ENCODE measurements around the gene VWA1.
"Not testable (repeated sequence)": the region's sequence is repeated elsewhere in the genome, so short reads cannot be mapped to it uniquely, and the experiment has no call there.

Gene VWA1

DNA sequence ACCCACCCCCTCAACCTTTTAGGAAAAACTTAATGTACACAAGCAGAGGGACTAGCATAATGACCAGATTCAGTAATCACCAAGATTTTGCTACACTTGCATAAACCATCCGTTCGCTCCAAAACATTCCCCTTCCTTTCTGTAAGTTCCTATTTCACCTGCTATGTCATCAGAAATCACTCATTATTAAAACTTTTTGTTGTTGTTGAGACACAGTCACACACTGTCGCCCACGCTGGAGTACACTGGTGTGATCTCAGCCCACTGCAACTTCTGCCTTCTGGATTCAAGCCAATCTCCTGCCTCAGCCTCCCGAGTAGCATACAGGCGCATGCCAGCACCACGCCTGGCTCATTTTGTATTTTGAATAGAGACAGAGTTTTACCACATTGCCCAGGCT is 31.8 kb upstream of the VWA1 start:
- DNase-seq, result no peak

DNA sequence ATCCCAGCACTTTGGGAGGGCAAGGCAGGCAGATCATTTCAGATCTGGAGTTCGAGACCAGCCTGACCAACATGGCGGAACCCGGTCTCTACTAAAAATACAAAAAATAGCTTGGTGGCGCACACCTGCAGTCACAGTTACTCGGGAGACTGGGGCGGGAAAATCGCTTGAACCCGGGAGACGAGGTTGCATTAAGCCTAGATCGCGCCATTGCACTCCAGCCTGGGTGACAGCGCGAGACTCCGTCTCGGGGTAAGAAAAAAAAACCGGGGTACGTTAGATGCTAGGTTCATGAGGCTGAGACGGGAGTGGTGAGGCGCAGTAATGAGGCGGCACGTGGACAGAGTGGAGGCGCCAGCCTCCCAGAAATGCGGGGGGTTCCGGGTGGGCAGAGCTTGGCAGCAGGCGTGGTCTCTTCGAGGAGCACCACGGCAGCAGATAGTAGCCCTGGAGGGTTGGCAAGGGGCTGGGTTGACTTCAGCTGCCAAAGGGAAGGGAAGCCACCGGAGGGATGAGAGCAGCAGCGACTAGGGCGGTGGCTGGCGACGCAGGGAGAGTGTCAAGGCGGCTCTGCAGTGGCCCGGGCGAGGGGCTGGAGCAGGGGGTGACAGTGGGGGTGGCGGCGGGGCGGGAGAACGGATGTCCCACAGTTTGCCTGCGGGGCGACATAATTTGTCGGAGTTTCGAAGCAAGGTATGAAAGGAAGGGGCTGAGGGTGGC is 29.2 kb upstream of the VWA1 start:
- no peak for DNase-seq

DNA sequence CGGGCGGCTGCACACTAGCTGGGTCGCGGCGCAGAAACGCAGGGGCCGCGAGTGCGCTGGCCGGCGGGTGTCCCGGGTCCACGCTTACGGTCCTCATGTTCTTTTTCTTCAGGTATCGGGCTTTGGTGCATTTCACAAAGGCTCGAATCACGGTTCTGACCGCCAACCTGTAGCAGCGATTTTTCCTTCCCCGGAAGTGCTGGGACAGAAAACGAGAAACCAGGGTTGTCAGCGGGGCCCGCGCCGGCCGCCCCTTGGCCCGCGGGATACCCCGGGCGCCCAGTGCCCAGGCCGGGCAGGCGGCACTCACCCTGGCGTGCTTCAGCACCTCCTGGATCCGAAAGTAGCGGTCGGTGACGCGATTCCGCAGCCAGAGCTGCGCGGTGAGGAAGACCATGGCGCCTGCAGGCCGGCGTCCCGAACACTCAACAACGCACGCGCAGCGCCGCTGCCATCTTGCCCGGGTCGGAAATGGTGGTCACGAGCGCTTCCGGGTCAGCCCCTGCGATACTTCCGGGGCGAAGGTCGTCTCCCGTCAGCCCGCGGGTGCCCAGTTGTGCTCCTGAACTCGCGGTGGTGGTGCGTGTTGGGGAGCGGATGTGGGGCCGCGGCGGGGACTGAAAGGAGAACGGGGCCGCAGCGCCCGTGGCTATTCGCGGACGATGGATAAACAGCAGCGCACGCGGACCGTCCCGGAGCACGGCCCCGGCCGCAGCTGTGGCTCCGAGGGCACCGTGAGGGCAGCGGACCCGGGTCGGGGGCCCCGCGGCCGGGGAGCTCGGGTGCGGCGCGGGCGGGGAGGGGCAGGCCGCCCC is 28.5 kb upstream of the VWA1 start, which contains the start of gene MRPL20:
TSS of gene MRPL20 (minus strand) at position 473 of the 815 bp plus-strand sequence. CDS start at position 397, 76 bp downstream.
- DNase-seq, result peak; percentile 83

DNA sequence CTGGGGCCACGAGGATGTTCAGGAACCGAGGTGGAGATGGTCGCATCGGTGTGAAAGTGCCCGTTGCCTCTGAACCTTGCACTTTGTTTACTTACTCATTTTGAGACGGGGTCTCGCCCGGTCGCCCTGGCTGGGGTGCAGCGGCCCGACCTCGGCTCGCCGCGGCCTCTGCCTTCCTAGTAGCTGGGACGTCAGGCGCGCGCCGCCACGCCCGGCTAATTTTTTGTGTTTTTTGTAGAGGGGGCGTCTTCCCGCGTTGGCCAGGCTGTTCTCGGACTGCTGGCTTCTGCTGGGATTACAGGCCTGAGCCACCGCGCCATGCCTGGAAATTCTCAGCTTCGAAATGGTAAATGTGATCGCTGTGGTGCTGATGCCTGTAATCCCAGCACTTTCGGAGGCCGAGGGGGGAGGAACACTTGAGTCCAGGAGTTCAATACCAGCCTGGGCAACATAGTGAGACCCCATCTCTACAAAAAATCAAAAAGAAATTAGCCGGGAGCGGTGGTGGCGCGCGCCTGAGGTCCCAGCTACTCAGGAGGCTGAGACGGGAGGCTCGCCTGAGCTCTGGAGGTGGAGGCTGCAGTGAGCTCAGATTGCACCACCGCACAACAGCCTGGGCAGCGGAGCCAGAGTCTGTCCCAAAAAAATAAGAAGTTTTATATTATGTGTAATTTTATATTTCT is 27.7 kb upstream of the VWA1 start:
- no peak for DNase-seq

DNA sequence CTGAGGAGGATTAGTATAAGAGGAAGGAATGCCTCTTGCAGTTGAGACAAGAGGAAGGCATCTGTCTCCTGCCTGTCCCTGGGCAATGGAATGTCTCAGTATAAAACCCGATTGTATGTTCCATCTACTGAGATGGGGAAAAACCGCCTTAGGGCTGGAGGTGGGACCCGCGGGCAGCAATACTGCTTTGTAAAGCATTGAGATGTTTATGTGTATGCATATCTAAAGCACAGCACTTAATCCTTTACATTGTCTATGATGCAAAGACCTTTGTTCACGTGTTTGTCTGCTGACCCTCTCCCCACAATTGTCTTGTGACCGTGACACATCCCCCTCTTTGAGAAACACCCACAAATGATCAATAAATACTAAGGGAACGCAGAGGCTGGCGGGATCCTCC is 25.3 kb upstream of the VWA1 start:
- not testable (repeated sequence) for DNase-seq

DNA sequence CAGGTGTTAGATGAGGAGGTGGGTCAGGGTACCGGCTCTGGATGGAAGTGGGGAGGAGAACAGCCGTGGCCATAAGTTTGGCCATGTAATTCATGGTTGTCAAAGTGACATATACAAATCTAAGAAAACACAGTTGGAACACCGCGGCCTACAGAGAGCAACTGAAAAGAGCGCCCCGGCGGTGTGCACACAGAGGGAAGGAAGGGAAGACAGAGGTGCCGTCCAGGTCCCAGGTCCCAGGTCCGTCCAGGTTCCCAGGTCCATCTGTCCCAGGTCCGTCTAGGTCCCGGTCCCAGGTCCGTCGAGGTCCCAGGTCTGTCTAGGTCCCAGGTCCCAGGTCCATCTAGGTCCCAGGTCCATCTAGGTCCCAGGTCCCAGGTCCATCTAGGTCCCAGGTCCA is 23.9 kb upstream of the VWA1 start:
- DNase-seq, result no peak

DNA sequence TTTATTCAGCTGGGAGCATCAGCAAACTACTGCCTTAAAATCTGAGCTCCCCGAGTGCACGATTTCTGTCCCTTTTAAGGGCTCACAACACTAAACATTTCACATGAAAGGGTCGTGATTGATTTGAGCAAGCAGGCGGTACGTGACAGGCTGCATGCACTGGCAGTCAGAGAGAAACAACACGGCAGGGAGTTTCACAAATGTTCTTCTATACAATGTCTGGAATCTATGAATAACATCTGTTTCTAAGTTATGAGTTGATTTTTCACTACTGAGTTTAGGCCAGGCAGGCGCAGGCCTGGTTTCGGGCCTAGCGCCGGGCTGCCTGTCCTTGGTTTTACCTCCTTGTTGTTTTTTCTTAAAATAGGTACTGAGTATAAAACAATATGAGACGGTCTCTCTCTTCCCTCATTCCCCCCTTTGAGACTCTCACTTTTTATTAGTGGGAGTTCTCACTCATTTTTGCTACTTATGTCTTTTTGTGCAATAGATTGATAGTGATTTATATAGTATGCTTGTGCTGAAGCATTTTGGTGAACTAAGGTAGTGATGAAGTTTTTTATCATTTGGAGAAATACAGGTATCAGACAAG is 23.1 kb upstream of the VWA1 start:
- not testable (repeated sequence) for DNase-seq

DNA sequence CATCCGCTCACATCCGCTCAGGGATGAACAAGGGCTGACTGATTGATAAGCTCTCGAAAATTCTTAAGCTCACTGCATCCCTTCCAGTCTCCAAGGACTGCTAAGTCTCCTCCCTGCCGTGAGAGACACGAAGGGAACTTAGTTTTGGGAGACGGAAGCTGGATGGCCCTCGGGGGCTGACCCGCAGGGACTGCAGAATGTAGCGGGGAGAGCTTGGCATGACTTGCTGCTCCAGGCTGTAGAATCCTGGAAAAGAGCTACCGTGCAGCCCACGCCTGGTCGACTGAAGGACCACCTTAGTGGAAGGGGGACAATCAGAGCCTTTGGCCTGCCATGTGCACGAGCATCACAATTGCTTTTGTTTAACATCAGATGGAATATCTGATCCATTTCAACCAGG is 19.7 kb upstream of the VWA1 start:
- no peak for DNase-seq

DNA sequence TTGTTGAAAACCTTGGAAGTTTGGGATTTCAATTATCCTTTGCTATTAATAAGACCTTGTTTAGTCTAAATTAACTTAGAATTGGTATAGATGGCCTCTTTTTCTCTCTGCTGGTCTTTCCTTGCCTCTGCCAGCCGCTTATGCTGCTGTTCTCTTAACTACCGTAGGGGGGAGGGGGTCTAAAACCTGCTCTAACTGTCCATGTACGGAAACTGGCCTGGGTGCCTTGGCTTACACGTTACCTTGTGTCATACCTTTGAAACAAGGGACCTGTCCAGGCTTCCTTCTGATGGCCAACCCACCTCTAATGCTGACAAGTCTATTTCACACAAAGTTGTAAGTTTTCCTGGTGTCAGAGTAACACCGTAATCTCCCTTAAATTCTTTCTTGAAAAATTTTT is 18.1 kb upstream of the VWA1 start:
- DNase-seq, result not testable (repeated sequence)

DNA sequence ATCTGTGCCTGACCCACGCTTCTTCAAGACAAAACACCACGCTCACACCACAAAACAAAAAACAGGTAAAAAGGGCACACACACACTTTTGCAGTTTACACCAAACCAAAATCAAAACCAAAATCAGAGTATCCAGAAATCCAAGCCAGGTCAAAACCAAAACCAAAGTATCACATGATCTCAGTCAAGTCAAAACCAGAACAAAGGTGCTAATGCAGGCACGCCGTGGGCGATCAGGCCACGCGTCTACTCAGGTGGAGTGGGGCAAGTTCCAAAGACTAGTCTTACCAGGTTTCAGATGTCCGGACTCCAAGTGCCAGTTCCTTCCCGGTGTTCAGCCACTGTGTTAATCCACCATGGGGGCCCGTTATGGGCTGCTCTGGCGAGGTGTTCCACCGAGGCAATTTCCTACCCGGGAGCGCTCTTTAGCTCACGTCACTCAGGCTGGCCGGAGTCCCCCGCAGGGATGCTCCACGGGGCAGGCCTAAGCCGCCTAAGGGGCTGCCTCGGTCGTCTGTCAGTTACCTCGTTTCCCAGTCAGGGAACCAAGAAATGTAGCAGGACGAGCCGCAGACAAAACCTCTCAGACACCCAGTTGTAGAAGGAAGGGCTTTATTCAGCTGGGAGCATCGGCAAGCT is 17.5 kb upstream of the VWA1 start:
- DNase-seq, result not testable (repeated sequence)

DNA sequence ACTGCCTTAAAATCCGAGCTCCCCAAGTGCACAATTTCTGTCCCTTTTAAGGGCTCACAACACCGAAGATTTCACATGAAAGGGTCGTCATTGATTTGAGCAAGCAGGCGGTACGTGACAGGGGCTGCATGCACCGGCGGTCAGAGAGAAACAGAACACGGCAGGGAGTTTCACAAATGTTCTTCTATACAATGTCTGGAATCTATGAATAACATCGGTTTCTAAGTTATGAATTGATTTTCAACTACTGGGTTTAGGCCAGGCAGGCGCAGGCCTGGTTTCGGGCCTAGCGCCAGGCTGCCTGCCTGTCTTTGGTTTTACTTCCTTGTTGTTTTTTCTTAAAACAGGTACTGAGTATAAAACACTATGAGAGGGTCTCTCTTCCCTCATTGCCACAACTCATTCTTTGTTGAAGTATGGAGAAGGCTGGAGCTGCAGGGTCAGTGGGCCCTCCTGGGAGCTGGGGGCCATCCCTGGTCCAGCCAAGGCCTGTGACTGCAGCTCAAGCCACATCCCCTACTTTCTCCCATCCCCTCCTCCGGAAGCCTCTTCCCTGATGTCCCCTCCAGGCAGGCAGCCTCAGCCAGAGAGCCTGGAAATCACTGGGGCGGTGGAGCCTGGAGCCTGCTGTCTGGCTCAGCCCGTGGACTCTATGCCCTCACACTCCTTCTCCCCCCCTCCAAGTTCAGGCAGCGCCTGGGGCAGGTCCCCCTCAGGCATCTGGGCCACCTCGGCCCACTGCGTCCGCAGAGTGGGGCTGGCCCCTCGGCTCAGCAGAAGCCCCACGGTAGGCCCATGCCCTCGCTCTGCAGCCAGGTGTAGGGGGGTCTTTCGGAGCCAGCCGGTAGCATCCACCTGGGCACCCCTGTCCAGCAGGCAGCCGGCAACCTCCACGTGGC is 16.8 kb upstream of the VWA1 start:
- DNase-seq, result no peak

DNA sequence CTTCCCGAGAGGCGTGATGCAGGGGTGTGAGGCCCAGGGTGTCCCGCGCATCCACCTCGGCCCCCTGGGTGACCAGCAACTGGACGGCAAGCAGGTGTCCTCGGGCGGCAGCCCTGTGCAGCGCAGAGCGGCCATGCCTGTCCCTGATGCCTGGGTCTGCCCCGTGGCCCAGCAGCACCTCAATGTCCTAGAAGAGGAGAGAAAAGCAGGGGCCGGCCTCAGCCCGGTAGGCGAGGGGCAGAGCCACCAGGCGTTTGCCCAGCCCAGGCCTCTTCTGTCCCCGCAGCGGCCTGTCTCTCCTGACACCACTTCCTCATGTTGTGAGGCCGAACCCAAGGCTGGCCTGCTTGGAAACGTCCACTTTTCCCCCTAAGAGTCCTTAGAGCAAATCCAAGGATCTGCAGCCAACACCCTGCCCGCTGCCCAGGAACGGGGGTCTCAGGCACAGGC is 16.1 kb upstream of the VWA1 start:
- DNase-seq, result no peak

DNA sequence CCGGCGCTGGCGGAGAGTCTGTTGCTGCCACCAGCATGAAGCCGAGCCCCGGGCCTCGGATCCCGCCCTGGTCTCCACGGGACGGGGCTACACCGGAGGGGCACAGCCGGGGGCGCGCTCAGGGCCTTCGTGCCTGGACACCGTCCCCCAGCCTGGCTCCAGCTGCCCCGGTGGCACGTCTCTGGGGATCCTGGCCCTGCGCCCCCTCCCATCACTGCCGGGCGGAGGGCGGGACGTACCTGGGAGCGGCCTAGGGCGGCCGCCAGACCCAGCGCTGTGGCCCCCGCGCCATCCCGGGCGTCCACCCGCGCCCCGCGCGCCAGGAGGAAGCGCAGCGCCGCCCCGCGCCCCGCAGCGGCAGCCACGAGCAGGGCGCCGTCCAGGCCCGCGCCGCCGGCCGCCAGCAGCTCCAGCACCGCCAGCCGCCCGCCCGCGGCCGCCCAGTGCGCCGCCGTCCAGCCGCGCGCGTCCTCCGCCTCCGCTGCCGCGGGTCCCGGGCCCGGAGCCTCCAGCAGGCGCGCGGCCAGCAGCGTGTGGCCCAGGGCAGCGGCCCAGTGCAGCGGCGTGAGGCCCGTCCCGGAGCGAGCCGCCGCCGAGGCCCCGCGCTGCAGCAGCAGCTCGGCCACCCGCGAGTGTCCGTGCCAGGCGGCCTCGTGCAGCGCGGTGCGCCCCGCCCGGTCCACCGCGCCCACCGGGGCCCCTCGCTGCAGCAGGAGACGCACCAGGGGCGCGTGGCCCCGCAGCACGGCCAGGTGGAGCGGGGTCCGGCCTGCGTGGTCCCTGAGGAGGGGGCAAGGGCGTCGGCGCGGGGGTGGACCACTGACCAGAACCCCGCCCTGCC is 15.5 kb upstream of the VWA1 start:
- DNase-seq, result no peak

DNA sequence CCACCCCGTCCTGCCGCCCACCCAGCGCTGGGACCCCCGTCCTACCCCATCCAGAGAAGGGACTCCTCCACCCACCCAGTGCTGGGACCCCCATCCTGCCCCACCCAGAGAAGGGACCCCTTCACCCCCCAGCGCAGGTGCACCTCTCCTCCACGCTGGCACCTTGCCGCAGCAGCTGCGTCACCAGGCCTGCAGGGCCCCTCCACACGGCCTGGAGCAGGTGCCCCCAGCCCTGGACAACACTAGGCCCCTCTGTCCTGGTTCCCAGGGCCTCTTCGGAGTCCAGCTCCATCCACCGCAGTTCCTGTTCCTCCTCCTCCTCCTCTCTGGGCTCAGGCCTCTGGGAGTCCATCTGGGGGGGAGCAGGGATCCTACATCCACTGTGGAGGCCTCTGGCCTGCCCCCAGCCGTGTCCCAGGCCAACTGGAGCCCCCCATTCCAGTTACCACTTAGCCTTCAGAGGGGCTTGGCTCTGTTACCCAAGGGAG is 14.8 kb upstream of the VWA1 start:
- no peak for DNase-seq

DNA sequence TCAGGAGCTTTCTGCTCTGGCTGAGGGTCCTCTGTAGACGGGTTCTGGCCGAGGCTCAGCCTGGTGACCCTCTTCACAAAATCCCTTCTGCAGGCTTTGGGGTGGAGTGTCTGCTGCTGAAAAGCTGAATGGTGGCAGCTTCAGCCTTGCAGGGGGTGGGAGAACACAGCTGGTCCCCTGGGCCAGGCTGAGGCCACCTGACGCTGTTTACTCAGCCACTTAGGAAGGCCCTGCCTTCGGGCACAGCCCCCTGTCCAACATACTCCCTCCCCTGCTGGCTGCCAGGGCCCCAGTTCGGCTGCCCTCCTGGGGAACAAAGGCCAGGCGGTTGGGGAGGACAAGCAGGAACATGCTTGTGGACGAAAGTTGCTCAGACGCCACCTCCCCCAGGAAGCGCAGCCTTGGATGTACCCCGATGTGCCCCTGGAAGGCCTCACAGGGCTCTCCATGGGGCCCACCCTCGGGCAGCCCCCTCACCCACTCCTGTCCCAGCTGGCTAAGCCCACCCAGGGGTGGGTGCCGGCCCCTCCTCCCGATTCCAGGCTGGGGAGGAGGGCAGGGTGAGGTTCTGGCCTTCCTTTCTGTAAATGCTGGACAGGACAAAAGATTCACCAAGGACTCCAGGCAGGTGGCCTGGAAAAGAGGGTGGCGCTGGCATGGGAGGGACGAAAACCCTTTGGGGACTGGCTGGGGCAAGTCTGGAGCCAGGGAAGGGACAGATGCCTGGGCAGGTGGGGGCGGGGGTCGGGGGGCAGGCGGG is 14.2 kb upstream of the VWA1 start, which contains the start of gene ANKRD65:
TSS of gene ANKRD65 (minus strand) at position 130 of the 760 bp plus-strand sequence. CDS start 271 bp downstream, outside the sequence.
- DNase-seq, result no peak

DNA sequence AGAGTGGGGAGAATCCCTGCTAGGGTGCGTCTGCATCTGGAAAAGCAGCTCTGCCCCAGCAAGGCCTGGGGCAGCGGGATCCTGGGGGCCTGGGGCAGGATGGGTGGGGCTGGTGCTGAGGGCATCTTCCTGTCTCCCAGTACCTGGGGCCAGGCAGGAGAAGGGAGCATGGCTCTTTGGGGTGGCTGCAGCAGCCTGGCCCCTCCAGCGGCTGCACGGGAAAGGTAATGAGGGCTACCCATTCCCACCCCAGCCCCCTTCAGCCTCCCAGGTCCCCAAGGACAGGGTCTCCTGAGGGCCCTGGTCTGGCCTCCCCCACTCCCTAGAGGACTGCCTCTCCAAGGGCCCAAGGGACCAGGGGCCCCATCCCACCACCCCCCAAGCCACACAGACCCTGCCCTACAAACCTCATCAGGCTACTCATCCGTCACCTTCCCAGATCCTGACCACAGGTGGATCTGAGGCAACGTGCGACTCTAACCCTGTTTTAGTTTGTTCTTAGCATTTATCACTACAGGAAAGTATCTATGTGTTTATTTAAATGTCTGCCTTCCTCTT is 13.5 kb upstream of the VWA1 start:
- DNase-seq, result no peak

DNA sequence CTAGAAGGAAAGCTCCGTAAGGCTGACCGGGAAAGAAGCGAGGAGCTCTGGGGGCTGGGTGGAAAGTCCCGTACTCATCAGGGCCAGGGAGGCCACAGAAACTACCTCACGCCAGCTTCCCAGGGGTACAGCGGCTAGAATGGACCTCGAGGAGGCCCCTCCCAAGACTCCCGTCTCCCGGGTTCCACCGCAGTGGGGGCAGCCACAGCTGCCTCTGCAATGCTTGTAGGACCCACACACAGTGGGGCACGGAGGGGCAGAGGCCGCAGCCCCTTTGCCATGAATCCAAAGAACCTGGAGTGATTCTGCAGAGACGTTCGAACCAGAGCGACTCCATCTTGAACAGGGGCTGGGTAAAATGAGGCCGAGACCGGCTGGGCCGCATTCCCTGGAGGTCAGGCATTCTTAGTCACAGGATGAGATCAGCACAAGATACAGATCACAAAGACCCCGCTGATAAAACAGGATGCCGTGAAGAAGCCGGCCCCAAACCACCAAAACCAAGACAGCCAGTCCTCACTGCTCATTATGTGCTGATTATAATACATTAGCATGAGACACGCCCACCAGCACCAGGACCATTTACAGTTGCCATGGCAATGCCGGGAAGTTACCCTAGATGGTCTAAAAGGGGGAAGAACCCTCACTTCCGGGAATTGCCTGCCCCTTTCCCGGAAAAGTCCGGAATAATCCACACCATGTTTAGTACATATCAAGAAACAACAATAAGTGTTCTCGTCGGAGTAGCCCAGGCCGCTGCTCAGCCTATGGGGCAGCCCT is 12.8 kb upstream of the VWA1 start:
- DNase-seq, result no peak

DNA sequence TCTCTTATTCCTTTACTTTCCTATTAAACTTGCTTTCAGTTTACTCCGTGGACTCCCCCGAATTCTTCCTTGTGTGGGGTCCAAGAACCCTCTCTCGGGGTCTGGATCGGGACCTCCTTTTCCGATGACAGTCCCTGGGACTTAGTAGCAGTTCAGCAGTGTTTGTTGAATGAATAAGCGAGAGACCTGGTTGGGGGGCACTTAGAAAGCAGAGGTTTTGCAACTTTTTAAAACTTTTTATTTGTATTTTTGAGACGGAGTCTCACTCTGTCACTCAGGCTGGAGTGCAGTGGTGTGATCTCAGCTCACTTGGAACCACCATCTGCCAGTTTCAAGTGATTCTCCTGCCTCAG is 12.3 kb upstream of the VWA1 start:
- no peak for DNase-seq
